ENCODE measurements around the gene AMZ2. TPM values are rescaled to one million over a fixed set of nuclear protein-coding genes. Genes with fewer than 3 reads are reported as not detected.

Gene AMZ2, protein sequence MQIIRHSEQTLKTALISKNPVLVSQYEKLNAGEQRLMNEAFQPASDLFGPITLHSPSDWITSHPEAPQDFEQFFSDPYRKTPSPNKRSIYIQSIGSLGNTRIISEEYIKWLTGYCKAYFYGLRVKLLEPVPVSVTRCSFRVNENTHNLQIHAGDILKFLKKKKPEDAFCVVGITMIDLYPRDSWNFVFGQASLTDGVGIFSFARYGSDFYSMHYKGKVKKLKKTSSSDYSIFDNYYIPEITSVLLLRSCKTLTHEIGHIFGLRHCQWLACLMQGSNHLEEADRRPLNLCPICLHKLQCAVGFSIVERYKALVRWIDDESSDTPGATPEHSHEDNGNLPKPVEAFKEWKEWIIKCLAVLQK
- total RNA-seq = 60.6 and 78.8 TPM in 2 replicates

GRCh38 chr17:68247445-68248198, at the start of gene AMZ2:
AMZ2 (plus strand) TSS chr17:68248043; CDS start chr17:68250188, 2,145 bp downstream.

GRCh38 chr17:68290955-68291835, 43.4 kb downstream of the AMZ2 start, which contains the start of the genes ARSG and SLC16A6:
ARSG (plus strand) TSS chr17:68291495; CDS start chr17:68307494, 15,999 bp downstream.
SLC16A6 (minus strand) TSS chr17:68291127; CDS start chr17:68278320, 12,807 bp downstream.

Other genes with a start within 250 kb of the AMZ2 start
- 257 and 352 TPM in 2 replicates for gene KPNA2, start 212.3 kb upstream of the AMZ2 start, total RNA-seq
- 0.40 and 0.79 TPM in 2 replicates for gene SLC16A6, start 43.1 kb downstream of the AMZ2 start, total RNA-seq
- gene ARSG, start 43.5 kb downstream of the AMZ2 start, total RNA-seq = 1.2 and 5.3 TPM in 2 replicates
- 36.3 and 47.3 TPM in 2 replicates for gene WIPI1, start 209.5 kb downstream of the AMZ2 start, total RNA-seq